Keratinocyte (primary cell): ENCODE data around the gene OMG.

Experiments
- EZH2 ChIP-seq: IDR thresholded peaks from one replicate; pipeline ENCODE4 v1.6.1; 2012; ENCODE audit warnings: inconsistent platforms, mild to moderate bottlenecking, low read length, moderate library complexity
- TF ChIP-seq, protein P1 (sequence below), 3 experiments: IDR thresholded peaks in 1 of 3; conservative IDR thresholded peaks in 1 of 3; optimal IDR thresholded peaks in 1 of 3; 2 replicates in 2 of 3; 3 replicates in 1 of 3; pipeline versions ENCODE3 to v1.5.1; 2011; ENCODE audit warnings: low read length in 3 of 3, mild to moderate bottlenecking in 3 of 3, moderate library complexity in 2 of 3, control low read depth in 1 of 3, inconsistent platforms in 1 of 3; ENCODE audit not compliant: insufficient read depth in 2 of 3; ENCODE audit errors: extremely low read depth in 1 of 3

DNA sequence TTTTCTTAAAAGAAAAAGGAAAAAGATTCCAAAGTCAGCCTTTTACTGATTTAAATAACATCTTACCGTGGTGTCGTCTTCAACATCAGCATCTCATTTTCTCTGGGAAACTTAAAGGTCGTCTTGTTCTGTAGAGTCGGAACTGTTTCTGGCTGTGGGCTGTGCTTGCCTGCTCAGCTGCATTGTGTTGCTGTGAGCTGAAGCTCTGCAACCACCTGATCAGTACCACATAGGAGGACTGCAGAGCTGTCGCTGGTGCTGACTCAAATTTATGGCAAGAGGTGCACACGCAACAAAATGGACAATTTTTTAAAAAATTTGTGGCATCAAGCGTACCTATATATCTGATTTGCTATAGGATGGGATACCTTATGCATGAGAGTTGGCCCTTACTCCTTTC lies at the start of gene OMG:
- TF ChIP-seq, protein P1, sequence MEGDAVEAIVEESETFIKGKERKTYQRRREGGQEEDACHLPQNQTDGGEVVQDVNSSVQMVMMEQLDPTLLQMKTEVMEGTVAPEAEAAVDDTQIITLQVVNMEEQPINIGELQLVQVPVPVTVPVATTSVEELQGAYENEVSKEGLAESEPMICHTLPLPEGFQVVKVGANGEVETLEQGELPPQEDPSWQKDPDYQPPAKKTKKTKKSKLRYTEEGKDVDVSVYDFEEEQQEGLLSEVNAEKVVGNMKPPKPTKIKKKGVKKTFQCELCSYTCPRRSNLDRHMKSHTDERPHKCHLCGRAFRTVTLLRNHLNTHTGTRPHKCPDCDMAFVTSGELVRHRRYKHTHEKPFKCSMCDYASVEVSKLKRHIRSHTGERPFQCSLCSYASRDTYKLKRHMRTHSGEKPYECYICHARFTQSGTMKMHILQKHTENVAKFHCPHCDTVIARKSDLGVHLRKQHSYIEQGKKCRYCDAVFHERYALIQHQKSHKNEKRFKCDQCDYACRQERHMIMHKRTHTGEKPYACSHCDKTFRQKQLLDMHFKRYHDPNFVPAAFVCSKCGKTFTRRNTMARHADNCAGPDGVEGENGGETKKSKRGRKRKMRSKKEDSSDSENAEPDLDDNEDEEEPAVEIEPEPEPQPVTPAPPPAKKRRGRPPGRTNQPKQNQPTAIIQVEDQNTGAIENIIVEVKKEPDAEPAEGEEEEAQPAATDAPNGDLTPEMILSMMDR (optimal IDR thresholded peaks at IDR 0.05 in 1 of 3, IDR thresholded peaks at IDR 0.05 in 1 of 3, conservative IDR thresholded peaks at IDR 0.05 in 1 of 3; ENCODE audit: extremely low read depth in 1 of 3, insufficient read depth in 2 of 3, low read length in 3 of 3): no peak
- TF ChIP-seq EZH2: no peak
